Measurements from ENCODE around the gene ZNF367.

DNA sequence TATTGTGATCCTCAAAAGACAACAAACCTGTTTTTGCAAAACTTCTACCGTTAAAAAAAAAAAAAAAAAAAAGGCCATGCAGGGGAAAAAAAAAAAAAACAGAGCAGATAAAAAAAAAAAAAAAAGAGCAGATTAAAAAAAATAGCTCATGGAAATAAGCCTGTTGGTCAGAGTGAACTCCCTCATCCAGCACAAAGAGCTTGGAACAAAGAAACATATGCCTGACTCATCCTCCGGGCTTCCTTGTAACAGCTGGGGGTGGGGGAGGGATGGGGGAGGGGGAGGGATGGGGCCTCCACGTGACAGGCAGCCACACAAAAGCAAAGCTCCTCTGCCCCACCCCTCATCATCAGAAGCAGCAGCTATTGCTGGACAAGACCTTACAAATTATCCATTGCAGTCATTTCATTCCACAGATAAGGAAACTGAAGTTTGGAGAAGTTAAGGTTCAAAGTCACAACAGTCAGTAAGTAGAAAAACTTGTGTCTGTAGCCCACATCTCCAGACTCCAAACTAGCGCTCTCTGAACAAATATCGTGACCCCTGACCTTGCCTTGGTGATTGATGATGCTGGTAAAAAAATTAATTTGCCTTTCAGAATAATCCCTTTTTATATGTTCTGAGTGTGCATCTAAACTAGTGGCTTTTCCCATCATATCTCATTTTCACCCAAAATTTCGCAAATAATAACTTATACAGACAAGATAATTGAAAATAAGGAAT, 73.6 kb downstream of the ZNF367 start:
- TF ChIP-seq POLR2A (IDR thresholded peaks at IDR 0.05; ENCODE audit: low read length) (no peak), GATA1 (IDR thresholded peaks at IDR 0.05; ENCODE audit: low read depth, low read length) (no peak)
